ENCODE results near the gene LARGE1.

The LARGE1 gene

DNA sequence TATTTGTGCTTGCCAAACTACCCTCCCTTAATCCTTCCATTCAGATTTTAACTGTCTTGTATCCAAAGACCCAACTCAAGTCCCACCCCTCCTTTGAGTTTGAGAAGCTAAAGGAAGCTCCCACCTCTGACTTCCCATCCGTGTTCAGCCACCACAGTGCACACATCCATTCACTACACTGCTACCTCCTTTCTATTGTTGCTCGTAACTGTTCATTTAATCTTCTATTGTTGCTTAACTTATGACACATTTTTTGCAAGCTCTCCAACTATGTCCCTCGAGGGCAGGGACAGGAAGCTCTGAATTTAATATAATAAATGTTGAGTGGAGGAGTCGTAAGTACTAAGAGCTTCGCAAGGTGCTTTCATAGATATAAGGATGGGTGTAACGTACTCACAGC, 10.4 kb downstream of the LARGE1 start:
- no peak for DNase-seq

DNA sequence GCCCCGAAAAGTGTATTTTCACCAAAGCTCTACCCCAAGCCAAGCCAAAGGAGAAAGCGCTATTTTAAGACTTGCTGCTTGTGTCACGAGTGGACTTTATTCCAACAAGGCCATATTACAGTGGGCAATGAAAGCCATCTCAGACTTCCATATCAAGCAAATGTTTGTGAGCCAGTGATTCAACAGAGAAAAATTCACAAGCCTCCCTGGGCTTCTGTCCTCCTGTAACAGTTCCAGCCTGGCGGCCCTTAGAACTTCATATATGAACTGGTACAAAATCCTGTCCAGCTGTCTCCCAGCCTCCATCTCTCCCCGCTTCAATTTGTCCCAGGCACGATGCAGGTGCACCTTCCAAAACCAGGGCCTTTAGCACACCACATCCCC, 11.2 kb downstream of the LARGE1 start:
- DNase-seq, result no peak

DNA sequence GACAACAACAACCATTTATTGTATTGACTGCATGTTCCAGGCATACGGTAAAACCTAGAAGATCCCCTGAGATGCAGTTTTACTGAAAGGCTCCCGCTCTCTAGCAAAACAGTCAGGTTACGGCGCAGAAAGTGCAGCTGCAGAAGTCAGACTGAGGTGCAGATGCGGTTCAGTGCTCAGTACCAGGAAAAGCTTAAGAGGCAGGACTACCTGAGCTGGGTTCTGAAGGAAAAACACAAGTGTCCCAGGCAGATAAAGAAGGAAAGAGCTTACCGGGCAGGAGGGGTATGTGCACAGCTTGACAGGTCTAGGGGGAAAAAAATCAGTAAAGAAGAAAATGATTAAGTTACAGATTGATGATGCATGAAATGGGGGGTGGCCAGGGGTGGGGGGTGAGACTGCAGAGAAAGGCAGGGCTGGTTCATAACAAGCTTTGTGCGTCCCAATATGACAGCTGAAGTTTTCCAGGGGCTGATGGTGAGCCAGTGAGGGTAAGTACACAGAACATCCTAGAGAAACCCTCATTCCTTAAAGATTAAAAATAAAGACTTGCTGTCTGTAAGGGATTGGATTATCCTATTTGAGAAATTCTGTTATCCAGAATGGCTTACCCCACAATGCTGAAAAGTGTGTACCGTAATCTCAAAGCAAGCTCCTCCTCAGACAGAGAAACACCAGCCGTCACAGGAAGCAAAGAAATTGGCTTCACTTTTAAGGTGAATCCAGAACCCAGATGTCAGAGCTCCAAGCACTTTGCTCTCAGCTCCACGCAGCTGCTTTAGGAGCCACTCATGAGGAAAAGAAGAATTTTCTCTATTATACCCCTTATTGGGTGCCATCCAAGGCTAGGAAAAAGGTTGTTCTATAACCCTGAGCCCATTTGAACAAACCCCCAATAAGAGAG, 11.9 kb downstream of the LARGE1 start:
- DNase-seq, result no peak

DNA sequence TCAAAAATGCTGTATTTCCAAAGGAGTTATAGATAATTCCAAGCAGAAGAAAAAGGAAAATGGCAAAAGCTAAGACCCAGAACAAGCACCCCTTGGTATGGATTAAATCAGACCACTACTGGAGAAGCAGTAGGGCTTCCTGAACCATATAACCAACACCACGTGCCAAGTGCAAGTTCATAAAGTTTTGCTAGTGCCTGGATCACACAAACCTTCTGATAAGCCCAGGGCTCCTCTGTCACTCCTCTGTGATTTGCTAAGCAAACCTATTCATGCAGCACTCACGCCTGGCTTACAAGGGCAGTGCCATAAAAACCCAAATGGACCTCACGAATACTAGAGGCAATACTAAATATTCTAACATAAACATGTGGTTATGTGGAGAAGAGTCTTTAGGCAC, 13.3 kb downstream of the LARGE1 start:
- no peak for DNase-seq

DNA sequence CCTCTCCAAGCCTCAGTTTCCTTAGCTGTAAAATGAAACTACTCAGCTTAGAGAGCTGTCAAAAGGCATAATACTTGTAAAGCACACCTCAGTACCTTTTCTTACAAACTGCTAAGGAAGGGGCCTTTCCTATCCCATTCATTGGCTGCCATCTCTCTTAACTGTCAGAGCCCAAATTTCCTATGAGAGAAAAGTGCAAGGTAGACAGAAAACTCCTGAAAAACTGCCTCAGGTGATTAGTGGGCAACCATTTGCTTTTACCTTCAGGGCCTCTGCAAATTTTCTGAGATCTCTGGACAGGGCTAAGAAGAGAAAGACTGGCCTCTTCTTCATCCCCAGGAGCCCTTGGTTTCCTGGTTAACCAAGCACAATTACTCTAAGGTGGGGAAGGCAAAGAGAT, 13.8 kb downstream of the LARGE1 start:
- no peak for DNase-seq

DNA sequence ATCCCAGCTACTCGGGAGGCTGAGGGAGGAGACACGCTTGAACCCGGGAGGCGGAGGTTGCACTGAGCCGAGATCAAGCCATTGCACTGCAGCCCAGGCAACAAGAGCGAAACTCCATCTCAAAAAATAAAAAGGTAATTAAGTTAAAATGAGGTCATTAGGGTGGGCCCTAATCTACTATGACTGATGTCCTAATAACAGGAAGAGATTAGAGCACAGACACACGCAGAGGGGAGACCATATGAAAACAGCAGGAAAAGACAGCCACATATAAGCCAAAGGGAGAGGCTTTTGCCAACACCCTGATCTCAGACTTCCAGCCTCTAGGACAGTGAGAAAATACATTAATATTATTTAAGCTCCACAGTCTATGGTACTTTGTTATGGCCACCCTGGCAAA, 17.3 kb downstream of the LARGE1 start:
- DNase-seq, result no peak

DNA sequence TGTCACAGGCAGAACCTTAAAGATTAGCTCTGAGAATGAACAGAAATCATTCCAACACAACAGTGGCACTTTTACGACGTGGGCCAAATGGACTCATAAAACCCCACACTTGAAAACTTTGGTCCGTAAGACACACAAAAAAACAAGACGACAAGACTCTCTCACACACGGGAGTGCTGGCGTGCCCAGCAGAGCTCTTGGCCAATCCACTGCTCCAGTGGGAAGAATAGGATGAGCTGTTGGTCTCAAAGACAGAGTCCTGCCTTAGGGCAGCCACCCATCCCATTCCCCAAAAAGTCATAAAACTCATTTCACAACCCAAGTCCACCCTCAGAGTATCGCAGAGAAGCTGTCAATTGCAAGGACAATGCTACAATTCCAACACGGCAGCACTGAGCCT, 18.2 kb downstream of the LARGE1 start:
- no peak for DNase-seq

DNA sequence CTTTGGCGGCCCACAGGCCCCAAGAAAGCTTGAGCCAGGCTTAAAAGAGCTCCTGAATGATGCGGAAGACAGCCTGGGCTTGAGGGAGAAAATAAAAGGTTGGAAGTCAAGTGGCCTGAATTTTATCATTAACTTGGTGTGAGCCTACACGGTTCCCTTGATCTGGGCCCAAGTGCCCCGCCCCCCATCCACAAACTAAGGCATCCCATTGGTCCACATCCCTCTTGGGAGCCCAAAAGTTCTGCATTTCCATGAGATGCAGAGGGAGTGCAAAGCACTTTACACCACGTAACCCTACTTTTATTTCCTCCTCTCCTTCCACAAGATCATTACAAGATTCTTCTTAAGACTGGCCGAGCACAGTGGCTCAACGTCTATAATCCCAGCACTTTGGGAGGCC, 22.2 kb downstream of the LARGE1 start:
- DNase-seq, result no peak

DNA sequence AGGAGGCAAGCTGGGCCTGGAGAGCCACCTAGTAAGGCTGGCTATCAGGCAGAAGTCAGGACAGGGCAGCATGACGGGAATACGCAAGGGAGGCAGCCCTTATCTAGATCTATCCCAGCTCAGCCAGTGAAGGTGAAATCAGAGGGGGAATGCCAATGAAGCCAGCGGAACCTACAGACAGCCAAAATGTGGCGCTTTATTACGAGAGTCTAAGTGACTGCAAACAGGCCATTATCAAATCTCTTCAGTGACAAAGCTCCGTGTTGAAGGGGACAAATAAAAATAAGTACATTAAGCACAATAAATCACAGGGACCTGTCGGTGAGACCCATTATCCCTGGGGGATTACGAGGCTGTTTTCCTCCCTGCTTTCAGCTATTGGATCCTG, 22.8 kb downstream of the LARGE1 start:
- DNase-seq, result no peak

DNA sequence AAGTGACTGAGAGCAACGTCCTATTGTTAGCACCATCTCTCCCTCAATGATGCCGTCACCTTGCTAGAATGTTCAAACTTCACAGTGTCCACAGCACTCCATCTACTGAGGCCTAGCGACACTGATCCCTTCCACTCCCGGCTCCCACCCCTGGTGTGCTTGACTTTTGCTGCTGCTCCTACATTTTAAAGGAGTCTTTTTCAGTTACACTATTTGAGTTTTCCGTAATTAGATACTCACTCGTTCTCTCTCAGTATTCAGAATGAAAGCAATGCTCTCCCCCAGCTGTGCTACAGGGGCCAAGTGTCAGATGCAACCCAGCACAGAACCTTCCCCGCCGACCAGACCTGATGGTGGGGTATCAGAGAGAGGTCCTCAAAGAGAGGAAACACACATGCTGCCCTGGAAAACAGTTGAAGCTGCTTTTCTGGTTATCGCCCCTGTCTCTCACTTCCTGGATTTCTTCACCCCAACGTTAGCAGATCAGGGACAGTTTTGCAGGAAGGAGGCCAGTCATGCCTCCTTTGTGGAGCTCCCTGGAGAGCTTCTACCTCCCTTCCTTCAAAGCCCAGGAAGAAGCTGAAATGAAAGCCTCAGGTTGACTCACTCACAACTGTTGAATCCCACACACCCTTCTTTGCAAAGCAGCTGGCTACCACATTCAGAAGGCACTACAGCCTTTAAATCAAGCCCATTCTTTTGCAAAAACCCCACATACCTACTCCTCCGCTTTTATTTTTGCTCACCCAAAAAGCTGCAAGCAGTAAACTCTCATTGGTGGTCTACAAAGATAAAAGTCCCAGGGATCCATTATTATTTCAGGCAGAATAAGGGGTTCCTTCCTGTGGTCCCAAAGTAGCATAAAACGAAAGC, 23.5 kb downstream of the LARGE1 start:
- DNase-seq, result no peak

DNA sequence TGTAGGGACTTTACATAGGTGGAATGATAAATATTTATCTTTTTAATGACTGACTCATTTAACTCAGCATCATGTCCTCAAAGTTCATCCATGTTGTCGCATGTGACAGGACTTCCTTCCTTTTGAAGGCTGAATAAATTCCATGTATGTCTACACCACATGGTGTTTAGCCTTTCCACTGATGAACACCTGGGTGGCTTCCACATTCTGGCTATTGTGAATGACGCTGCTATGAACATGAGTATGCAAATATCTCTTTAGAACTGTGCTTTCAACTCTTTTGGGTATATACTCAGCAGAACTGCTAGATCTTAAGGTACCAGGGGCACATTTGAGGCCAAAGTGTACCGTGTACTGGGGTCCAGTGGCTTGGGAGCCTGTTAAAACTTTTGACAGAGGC, 24.1 kb downstream of the LARGE1 start:
- no peak for DNase-seq

DNA sequence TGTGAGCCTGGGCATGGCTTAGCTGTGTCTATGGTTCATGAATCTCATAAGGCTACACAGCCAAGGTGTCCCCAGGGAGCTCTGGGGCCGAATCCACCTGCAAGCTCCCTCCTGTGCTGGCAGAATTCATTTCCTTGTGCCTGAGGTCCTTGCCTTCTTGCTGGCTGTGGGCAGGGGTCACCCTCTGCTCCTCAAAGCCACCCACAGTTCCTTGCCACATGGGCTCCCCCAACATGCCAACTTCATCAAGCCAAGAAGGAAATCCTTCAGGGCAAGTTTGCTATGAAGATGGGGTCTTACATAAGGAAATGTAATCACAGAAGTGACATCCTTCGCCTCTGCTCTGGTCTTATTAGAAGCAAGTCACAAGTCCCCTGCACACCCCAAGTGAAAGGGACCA, 24.8 kb downstream of the LARGE1 start:
- no peak for DNase-seq

DNA sequence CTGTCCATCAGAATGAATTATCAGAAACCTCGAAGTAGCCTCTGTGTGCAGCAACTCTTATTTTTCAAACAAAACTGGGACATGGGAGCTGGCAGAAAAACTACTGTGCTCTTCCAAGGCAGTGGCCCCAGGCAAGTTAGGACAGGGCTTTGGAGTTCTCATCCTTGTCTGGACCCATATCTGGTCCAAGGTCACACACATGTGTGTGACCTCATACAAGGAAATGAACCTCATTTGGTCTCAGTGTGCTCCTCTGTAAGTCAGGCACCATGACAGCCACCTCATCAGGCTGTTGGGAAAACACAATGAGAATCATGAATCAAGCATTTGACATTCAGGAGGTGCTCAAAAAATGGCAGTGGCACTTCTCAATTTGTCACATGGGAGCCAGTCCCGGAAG, 25.8 kb downstream of the LARGE1 start:
- DNase-seq, result no peak

DNA sequence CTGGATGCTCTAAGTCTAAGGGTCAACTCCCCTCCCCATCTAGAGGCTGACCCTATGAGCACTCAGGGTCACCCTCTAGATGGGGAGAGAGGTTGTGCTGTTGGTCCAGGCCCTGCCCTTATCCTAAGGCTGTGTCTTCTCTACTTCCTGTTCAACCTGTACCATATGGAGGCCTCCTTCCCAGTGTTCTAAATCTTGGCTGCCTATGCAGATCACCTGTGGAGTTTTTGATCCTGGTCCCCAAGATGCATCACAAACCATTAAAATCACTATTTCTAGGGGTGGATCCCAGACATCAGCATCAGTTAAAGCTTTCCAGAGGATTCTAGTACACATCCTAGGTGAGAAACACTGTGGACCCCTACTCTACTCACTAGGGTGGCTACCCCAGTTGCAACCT, 26.2 kb downstream of the LARGE1 start:
- DNase-seq, result no peak

DNA sequence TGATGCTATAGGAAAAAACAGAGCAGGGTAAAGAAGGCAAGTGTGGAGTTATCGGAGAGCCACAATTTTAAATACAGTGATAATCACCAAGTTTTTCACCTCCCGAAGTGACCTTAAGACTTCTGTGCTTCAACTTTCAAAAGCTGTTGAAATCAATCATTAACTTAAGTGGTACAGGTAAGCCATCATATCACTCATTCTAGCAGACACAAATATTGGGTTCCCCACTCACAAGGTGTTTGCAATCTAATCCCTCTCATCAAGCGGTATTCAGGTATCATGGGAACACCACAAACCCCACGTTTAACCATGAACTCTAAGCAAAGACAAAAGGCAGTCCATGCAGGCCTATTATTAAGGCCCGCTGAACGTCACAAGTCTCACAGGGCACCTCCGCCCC, 26.8 kb downstream of the LARGE1 start:
- no peak for DNase-seq

DNA sequence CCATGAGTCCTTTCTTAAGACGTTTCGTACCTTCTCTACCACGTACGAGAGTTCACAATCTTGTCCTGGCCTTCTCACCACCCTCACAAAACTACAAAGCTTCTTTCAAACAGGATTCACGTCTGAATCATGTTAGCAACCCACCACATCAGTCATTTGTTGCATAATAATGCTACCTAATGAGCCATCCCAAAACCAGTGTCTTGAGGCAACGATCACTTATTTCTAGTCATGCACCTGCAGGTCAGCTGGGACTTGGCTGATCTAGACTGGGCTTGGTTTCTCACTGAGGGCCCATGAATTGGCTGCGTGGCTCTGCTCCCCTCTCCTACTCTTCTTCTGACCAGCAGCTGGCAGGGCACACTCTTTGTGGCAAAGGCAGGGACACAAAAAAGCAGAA, 28.3 kb downstream of the LARGE1 start:
- no peak for DNase-seq

DNA sequence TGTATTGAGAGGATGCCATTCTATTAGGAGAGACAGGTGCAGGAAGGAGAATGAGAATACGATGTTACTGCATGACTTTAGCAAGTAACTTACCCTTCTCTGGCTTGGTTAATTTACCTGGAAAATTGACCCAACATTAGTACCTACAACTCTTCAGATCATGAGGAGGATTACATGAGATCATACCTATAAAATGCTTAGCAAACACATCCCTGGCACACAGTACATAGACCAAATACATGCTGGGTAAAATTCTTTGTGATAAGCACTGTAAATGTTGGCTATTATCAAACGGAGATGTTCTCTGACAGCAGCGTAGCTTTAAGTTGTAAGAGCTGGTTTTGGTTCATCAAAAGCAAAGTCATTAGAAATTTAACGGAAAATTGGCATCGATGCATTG, 28.8 kb downstream of the LARGE1 start:
- no peak for DNase-seq

DNA sequence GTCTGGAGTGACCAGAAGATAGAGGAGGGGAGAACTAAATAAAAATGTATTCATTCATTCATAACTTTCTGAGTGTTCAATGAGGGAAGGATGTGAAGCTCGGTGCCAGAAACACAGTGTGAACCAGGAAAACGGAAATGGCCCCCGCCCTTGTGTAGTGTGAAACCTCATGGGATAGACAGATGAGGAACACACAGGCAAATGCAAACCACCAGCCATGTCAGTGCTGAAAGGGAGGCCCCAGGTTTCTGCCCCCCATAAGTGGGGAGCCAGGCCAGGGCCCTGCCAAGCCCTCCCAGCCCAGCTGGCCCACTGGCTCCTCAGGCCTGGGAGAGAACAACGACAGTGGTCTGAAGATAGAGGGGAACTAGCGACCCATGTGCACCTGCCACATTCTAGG, 30.5 kb downstream of the LARGE1 start:
- no peak for DNase-seq

DNA sequence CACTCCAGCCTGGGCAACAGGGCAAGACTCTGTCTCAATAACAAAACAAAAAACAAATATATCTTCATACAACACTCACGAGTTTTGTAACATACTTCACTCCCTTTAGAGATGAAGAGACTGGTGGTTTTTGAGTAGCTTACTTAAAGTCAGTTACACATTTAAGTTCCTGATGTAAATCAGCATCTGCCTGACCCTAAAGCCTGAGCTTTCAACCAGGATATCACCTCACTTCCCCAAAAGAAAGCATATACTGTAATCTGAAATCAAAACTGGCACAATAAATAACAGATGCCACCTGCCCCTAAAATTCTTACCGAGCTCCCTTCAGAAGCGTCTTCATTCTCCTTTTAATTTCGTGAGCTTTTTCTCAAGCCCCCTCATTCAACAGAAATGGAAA, 31.5 kb downstream of the LARGE1 start:
- no peak for DNase-seq

DNA sequence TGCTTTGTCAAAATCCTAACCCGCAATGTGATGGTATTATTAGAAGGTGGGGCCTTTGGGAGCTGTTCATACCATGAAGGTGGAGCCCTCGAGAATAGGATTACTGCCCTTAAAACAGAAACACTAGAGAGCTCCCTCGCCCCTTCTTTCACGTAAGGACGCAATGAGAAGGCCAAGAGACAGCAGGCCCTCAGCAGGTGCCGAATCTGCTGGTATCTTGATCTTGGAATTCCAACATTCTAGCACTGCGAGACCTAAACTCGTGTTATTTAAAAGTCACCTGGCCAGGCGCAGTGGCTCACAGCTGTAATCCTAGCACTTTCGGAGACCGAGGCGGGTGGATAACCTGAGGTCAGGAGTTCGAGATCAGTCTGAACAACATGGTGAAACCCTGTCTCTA, 33.1 kb downstream of the LARGE1 start:
- no peak for DNase-seq

DNA sequence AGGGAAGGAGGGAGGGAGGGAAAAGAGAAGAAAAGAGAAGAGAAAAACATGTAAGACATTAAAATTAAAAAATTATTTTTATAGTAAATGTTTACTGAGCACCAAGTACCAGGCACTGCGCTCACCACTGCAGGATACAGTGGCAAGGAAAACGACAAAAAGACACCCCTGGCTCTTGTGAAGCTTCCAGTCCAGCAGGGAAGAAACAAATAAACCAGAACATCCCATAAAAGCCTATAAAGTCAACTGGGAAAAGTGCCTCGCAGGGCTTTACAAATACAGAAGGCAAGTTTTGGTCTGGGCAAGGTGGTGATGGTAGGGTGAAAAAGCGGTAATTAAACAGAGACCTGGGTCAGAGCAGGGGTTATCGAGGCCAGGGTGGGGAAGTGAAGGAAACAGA, 33.6 kb downstream of the LARGE1 start:
- DNase-seq, result no peak

DNA sequence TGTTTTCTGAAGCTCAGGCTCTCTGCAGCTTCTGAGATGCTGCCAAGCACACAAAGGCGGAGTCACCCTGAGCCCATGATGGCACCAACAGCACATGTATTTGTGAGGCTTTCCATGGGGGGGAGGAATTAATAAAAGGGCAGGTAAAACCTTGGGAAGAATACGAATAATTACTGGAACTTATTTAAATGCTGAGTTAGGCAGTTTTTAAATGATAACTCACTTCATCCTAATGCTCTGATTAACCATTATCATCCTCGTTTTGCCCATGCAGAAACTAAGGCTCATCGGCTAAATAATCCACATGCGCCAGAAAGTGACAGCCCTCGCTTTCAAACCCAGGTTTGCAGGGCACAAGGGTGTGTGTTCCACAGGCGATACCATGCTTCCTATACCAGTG, 35.4 kb downstream of the LARGE1 start:
- DNase-seq, result no peak

DNA sequence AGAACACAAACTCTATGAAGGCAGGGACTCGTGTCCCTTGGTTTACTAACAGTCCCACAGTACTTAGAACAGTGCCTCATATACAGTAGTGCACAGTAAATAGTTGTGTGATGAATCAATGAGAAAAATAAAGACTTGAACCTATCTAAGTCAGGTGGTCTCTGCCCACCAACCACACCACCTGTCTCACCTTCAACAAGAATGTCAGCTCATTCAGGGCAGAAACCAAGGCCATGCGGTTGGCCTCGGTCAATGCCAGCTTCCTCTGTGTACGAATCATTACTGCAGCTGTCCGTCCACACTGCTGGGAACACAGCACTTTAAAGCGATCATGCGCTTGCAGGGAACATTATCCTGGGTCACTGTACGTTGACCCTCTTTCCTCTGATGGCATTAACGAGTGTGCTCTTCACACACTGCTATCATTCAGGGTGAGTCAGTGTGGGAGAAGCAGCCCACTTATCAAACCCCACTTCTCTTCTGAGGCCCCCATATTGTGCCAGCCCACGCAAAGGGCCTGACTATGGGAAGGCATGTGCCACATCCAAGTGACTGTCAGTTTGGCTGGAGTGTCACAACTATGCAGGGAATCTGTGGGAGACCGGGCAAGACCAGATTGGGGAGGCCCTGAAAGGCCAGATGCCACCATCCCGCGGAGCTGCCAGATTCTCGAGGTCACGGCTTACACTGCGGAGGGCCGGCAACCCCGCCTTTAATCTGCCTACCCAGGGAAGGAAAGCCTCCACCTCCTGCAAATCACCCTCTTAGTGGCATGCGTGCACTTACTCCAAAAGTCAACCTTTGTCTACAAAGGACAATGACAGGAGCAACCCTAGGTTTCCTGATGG, 36.1 kb downstream of the LARGE1 start:
- DNase-seq, result no peak
